Posterior vena cava (tissue), 2 donors: ENCODE measurements around the gene FBXO36. TPM values are rescaled to one million over a fixed set of nuclear protein-coding genes. Genes with fewer than 3 reads are reported as not detected.
"Not testable (repeated sequence)": the region's sequence is repeated elsewhere in the genome, so short reads cannot be mapped to it uniquely, and the experiment has no call there.

Source experiments
- DNase-seq: peaks from one replicate; pipeline ENCODE4 v3.0.0-alpha.2; 2020; ENCODE audit warnings: low spot score
- intact Hi-C, 2 donors: fragments of 100-400 bp; cut with DNase I; formaldehyde crosslinking; loops; one replicate each; pipeline versions ENCODE4 v1.14.1 to v1.14.2; 2022 to 2023
- long read RNA-seq, 2 donors: library from polyadenylated mRNA; unstranded; transcript quantifications; one replicate each; pipeline ENCODE4 v2.0.0, GENCODE V29; 2020 to 2021
- total RNA-seq, 2 donors: library from RNA; stranded (reverse); fragmentation: NEBNext Ultra II Directional; extraction: Animal tissue kit (Norgen Biotek cat#: 25700); gene quantifications; one replicate each; pipeline ENCODE4 v1.2.1, GENCODE V29; 2021
- donor health status: DM: yes; HTN: yes; CAD: no.
- donor health status: DM: yes; HTN: yes; CAD: no.

Gene FBXO36, protein sequence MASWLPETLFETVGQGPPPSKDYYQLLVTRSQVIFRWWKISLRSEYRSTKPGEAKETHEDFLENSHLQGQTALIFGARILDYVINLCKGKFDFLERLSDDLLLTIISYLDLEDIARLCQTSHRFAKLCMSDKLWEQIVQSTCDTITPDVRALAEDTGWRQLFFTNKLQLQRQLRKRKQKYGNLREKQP
- total RNA-seq, result 1 to 10 TPM; 2.2 to 2.6 TPM
- long read RNA-seq, donor 1, partial matches to known transcripts, result 0 of 1 reads
- long read RNA-seq, donor 1, other reads (novel, unspliced or antisense), result 1 of 1 reads
- long read RNA-seq, donor 2, partial matches to known transcripts, result 0 of 1 reads
- long read RNA-seq, donor 2, other reads (novel, unspliced or antisense), result 0 of 1 reads

- DNase-seq, result peak; percentile 95
- intact Hi-C loops, result no loop called here
Measured at GRCh38 chr2:229922449-229923386, at the start of gene FBXO36. Gene FBXO36, plus strand, starts transcription at chr2:229922503. Its CDS starts 11 bp downstream, at chr2:229922514.

DNA sequence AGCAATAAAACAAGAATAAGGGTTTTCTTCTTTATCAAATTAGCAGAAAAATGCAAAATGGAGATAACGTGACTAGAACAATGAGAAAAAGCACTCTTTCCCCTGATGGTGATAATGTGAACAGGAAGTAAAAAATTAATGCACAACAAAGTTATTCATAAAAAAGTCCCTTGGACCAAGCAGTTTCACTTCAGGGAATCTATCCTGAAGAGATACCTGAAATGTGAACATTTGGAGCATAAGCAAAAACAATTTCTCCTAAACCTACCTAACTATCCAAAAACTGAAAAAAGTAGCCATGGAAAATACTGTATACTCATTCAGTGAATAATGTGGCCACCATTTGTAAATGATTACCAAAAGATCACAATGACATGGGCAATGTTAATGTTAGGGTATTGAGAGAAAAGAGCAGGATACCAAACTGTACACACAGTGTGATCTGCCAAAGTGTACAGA lies 49.2 kb upstream of the FBXO36 start:
- DNase-seq, result no peak
- intact Hi-C loops, result no loop called here

DNA sequence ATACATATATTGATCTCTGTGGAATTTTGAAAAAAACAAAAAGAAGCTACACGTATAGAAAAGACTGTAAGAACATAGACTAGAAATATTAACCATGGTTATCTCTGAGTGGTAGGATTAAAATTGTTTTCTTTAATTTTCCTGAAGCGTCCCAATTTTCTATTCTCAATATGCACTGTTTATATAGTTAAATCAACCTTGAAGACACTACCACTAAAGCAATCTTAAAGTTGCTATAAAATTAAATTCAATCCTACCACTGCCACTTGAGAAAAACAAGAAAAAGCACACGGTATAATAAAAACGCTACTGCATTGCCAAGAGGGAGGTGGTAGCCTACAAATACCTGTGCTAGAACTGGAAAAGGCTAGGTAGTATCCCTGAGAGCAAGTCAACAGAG lies 47.7 kb upstream of the FBXO36 start:
- intact Hi-C loops, result no loop called here
- DNase-seq, result no peak

DNA sequence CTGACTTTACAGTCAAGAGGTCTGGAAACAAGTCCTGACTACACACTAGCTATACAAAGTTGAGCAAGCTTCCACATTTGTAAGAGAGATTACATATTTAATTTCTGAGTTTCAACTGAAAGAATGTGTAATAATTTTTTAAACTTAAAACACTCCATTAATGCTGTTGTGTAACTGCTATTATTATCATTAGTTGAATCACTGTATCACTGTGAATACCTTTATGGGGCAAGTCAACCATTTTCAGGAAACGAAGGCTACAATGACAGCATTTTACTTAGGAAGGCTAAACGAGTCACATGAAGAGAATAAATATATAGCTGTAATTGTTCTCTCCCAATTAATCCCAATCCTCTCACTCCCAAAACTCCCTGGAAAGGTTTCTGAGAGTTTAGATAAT lies 46.8 kb upstream of the FBXO36 start:
- DNase-seq, result no peak
- intact Hi-C loops, result no loop called here

- DNase-seq, result no peak
- intact Hi-C loops, result no loop called here
Measured at GRCh38 chr2:229879191-229879950, 42.9 kb upstream of the FBXO36 start.

DNA sequence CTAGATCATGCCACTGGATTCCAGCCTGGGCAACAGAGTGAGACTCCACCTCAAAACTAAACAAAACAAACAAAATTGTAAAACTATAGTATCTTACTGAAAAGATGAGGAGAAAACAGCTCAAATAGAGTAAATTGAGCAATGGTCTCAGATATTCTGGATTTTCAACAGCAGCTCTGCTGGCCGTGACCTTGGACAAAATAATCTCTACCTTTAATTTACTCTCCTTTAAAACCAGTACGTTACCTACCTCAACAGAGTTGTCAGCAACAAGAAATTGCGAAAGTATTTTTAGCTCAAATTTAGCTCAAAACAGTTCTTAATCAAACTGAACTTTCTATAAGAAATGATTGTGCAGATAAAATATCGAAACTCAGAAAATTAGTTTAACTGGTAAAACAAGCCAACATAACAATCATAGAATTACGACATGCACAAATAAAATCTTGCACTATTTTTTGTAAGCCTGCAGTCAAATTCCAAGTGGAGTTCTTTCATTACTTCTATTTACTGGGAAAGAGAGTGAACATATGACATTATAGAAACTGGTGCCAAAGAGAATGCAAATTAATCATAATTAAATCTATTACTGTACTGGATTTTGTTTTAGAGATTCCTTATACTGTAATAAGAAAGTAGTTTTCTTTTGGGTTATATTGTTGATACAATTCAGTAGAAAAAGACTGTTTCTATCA lies 41.3 kb upstream of the FBXO36 start:
- no peak for DNase-seq
- intact Hi-C loops, result no loop called here

DNA sequence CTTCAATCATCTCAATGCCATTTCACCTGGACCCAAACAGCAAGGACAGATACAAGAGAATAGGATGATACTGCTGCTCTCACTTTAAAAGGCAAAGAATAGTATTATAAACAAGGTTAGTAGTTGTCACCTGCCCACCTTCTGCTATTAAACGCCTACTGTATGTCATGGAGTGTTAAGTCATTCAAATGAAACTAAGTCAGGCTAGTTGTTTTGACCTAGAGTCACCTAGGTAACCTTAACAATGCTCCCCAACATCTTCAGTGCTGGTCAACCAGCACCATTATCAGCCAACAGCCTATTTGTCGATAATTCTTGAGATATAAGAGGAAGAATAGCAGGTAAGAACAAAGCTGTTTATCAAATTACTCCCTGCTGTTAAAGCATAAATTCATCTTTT lies 39.7 kb upstream of the FBXO36 start:
- DNase-seq, result no peak
- intact Hi-C loops, result no loop called here

- intact Hi-C loops, result loop anchor here in 1 of 2 donors (5.0 kb wide), 1 partner anchor 667 kb away; no protein-coding TSS in a partner anchor
- DNase-seq, result no peak
Measured at GRCh38 chr2:229884775-229885699, 37.3 kb upstream of the FBXO36 start.

- intact Hi-C loops, result loop anchor here in 1 of 2 donors (5.0 kb wide), 1 partner anchor 665 kb away; no protein-coding TSS in a partner anchor
- no peak for DNase-seq
Measured at GRCh38 chr2:229887441-229887840, 34.9 kb upstream of the FBXO36 start.

- DNase-seq, result no peak
- intact Hi-C loops, result loop anchor here in 1 of 2 donors (5.0 kb wide), 1 partner anchor 664 kb away; no protein-coding TSS in a partner anchor
Measured at GRCh38 chr2:229888031-229888430, 34.3 kb upstream of the FBXO36 start.

DNA sequence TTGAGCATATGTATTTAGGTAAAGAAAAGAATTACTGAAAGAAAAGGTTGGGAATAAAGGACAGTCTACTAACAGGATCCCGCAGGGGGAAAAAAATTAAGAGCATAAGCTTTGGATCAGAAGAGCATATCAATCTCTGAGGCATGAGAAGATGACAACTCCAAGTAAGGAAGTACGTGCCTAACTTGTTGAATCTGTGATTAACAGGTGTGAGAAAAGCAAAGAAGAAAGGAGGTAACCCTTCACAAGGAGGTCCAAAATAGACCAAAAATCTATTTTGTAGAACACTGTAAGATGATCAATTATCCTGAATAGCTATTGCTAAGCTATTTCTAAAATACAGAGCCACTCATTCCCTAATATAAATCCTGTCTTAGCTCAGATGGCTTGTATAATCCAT lies 33.3 kb upstream of the FBXO36 start:
- DNase-seq, result no peak
- intact Hi-C loops, result loop anchor here in 1 of 2 donors (5.0 kb wide), 1 partner anchor 663 kb away; no protein-coding TSS in a partner anchor

GRCh38 chr2:229896857-229897256 lies 25.4 kb upstream of the FBXO36 start:
- intact Hi-C loops, result no loop called here
- DNase-seq, result no peak

GRCh38 chr2:229899604-229900003 lies 22.7 kb upstream of the FBXO36 start:
- DNase-seq, result no peak
- intact Hi-C loops, result no loop called here

DNA sequence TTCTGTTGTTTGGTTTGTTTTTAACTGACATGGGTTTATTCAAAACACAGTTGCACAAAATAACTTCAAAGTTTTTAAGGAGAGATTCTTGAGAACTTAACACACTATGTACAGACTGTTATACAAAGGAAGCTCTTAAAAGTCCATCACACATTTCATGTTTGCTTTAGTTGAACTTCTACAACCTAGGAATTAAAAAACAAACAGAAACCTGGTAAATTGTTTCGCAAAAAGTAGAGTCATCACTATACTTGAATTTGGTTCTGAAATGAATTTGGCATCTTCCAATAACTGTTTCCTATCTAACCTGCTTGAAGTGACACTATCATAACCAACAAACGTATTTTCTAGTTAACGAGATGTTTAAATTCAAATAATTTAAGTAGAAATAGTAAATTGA lies 22.3 kb upstream of the FBXO36 start:
- no peak for DNase-seq
- intact Hi-C loops, result no loop called here

- DNase-seq, intact Hi-C loops: not testable (repeated sequence)
Measured at GRCh38 chr2:229900514-229900913, 21.8 kb upstream of the FBXO36 start.

DNA sequence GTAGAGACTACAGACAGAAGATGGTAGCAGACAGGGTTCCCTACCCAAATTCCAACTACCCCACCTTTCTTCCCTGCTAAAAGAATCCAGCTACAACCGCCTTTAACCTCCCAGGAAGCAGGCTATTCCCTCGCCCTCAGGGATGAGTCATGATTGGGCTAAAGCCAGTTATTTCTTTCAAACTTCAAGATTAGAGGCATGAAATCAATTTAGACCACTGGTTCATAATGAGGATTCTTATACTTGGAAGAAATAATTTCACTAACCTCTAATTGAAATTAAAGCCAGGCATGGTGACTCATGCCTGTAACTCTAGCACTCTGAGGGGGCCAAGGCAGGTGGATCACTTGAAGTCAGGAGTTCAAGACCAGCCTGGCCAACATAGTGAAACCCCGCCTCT lies 20.5 kb upstream of the FBXO36 start:
- intact Hi-C loops, result no loop called here

GRCh38 chr2:229903037-229903436 lies 19.3 kb upstream of the FBXO36 start:
- intact Hi-C loops, result no loop called here
- no peak for DNase-seq

More for the DNA sequence above, 20.5 kb upstream of the FBXO36 start:
- no peak for DNase-seq

DNA sequence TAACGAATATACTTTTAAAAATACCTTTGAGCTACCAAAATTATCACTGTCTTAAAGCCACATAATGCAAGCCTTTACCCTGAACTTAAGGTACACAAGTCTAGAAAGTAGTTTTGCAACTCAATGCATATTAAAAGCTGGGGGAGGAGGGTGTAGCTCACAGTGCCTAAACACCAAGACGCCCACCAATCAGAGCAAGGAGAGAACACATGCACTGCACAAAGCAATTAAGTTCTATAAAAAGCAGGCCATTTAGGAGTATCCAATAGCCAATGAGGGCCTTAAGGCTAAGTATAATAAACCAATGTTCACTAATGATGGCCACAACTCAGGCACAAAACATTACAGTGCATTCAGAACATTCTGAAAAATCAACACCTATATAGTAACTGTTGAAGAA lies 16.7 kb upstream of the FBXO36 start:
- DNase-seq, result no peak
- intact Hi-C loops, result no loop called here
